ENCODE data around the gene TMCO4. TPM values are rescaled to one million over a fixed set of nuclear protein-coding genes. Genes with fewer than 3 reads are reported as not detected.

The TMCO4 gene
- total RNA-seq, 1 donor from 2014 or later: 5.7 TPM

- H3K36me3 ChIP-seq: peaks cover 18 to 19% of the 10 kb centered on the region in 2 donors
- no peak overlapping the region for H3K27ac ChIP-seq
- H3K4me1 ChIP-seq: no peaks in the 10 kb centered on the region
- DNase-seq (ENCODE audit: low spot score in 2 of 2): no peak
- intact Hi-C loops (cut with DNase I): no loop called here
- no peaks in the 10 kb centered on the region for H3K9me3 ChIP-seq
- no peaks in the 10 kb centered on the region for H3K27me3 ChIP-seq
- H3K4me3 ChIP-seq: no peak overlapping the region
- TF ChIP-seq CTCF (IDR thresholded peaks at IDR 0.05): no peak
These were observed 121.2 kb downstream of the TMCO4 start for GRCh38 chr1:19678493-19678892.

DNA sequence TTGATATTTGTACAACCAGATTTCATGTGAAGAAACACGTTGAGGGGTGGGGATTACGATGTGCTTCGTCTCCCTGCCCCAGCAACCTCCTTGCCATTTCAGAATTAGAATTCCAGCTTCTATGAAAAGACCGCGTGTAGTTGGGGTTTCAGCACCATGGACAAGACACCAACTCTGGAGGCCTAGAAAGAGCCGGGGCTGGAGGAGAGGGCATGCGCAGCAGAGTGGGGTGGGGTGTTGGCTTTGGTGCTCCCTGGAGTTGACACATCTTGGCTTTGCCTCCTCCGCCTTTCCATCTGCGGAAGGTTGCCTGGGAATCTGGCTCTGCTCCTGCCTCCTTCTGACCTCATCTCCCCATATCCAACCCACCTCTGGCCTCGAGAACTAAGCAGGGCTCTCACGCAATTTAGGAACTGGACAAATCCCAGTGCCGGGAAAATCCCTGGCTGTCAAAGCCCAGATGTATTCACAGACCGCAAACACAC is 123.2 kb downstream of the TMCO4 start:
- Histone ChIP-seq H3K9me3 (no peaks in the 10 kb centered on the region), H3K4me1 (no peaks in the 10 kb centered on the region), H3K27ac (no peak overlapping the region), H3K36me3 (peaks cover 0 to under 1% of the 10 kb centered on the region in 2 donors), H3K4me3 (no peak overlapping the region), H3K27me3 (no peaks in the 10 kb centered on the region)
- no peak for TF ChIP-seq CTCF (IDR thresholded peaks at IDR 0.05)
- peak in 1 of 2 donors; percentile 82 for DNase-seq (ENCODE audit: low spot score in 2 of 2)
- intact Hi-C loops (cut with DNase I): no loop called here

DNA sequence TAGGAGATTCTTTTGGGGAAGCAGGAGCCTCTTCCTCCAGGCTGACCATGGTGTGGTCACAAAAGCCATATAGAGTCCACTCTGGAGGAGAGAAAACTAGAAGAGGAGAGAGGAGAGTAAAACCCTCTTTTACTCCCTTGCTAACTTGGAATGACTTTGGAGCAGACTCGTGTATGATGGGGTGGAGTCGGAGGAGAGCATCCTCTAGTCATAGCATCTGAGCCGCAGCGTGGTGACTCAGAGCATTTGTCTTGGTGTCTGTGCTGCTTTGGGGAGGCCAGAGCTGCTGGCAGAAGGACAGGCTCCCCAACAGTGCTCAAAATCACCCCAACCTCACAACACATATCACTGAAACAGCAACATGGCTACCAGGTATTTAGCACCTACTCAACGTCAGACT is 123.9 kb downstream of the TMCO4 start:
- Histone ChIP-seq H3K36me3 (no peaks in the 10 kb centered on the region), H3K27me3 (no peaks in the 10 kb centered on the region), H3K4me1 (no peaks in the 10 kb centered on the region), H3K9me3 (no peaks in the 10 kb centered on the region), H3K4me3 (no peak overlapping the region), H3K27ac (no peak overlapping the region)
- intact Hi-C loops (cut with DNase I): no loop called here
- no peak for TF ChIP-seq CTCF (IDR thresholded peaks at IDR 0.05)
- no peak for DNase-seq (ENCODE audit: low spot score in 2 of 2)

- DNase-seq (ENCODE audit: low spot score in 2 of 2): no peak
- no peaks in the 10 kb centered on the region for H3K36me3 ChIP-seq
- H3K27me3 ChIP-seq: no peaks in the 10 kb centered on the region
- intact Hi-C loops (cut with DNase I): no loop called here
- H3K9me3 ChIP-seq: no peaks in the 10 kb centered on the region
- no peak overlapping the region for H3K27ac ChIP-seq
- H3K4me3 ChIP-seq: no peak overlapping the region
- H3K4me1 ChIP-seq: no peaks in the 10 kb centered on the region
- no peak for TF ChIP-seq CTCF (IDR thresholded peaks at IDR 0.05)
These were observed 127.5 kb downstream of the TMCO4 start for GRCh38 chr1:19672237-19672636.

GRCh38 chr1:19670787-19671186 is 128.9 kb downstream of the TMCO4 start:
- Histone ChIP-seq H3K27ac (no peak overlapping the region), H3K36me3 (no peaks in the 10 kb centered on the region), H3K4me1 (no peaks in the 10 kb centered on the region), H3K27me3 (peaks cover under 1% of the 10 kb centered on the region), H3K9me3 (no peaks in the 10 kb centered on the region), H3K4me3 (no peak overlapping the region)
- intact Hi-C loops (cut with DNase I): no loop called here
- TF ChIP-seq CTCF (IDR thresholded peaks at IDR 0.05): no peak
- DNase-seq (ENCODE audit: low spot score in 2 of 2): no peak

DNA sequence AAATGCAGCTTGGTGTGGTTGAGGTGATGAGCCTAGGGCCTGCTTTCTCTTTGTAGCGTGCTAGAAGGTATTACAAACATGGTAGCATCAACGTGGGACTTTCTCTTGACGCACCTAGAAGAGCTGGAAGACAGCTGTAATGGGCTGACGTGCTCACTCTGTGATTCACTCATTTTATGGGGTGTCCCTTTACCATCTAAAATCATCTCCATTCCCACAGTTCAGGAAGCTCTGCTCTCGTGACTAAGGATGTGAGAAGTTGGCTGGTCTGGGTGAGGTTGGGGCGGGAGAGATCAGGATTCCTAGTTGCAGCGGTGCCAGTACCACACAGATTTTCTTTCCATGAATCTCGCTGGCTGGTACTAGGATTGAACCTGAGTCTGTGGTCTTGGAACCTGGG is 130.8 kb downstream of the TMCO4 start:
- intact Hi-C loops (cut with DNase I): no loop called here
- no peaks in the 10 kb centered on the region for H3K9me3 ChIP-seq
- no peak for DNase-seq (ENCODE audit: low spot score in 2 of 2)
- no peaks in the 10 kb centered on the region for H3K36me3 ChIP-seq
- H3K27me3 ChIP-seq: peaks cover 10% of the 10 kb centered on the region
- no peak for TF ChIP-seq CTCF (IDR thresholded peaks at IDR 0.05)
- no peak overlapping the region for H3K4me3 ChIP-seq
- no peak overlapping the region for H3K27ac ChIP-seq
- H3K4me1 ChIP-seq: peaks cover 2 to 7% of the 10 kb centered on the region in 2 donors

Data from ascending aorta (tissue), 2 donors.